Tibial nerve (tissue), 4 donors: ENCODE results near the gene TRIM62. TPM values are rescaled to one million over a fixed set of nuclear protein-coding genes. Genes with fewer than 3 reads are reported as not detected.

Experiments
- DNase-seq, 2 donors: peaks; one replicate each; pipeline ENCODE4 v3.0.0-alpha.2; 2019; ENCODE audit warnings: low spot score in 2 of 2
- H3K27ac ChIP-seq, 4 donors: fragments of 200-600 bp; sonication (generic) in 3 of 4; one replicate each; pipeline ENCODE4 v1.5.1; 2017 to 2019; ENCODE audit warnings: mild to moderate bottlenecking in 1 of 4
- H3K27me3 ChIP-seq, 2 donors: fragments of 200-600 bp; sonication (generic) in 1 of 2; one replicate each; pipeline versions ENCODE4 v1.5.1 to v1.6.0; 2017 to 2019
- H3K36me3 ChIP-seq, 3 donors: fragments of 200-600 bp; sonication (generic); one replicate each; pipeline ENCODE4 v1.5.1; 2018 to 2019
- H3K4me1 ChIP-seq, 4 donors: fragments of 200-600 bp; sonication (generic) in 3 of 4; one replicate each; pipeline ENCODE4 v1.5.1; 2017 to 2019
- H3K4me3 ChIP-seq, 4 donors: fragments of 200-600 bp; sonication (generic) in 3 of 4; one replicate each; pipeline ENCODE4 v1.5.1; 2017 to 2019; ENCODE audit warnings: mild to moderate bottlenecking in 1 of 4, moderate library complexity in 1 of 4
- H3K9me3 ChIP-seq, 4 donors: fragments of 200-600 bp; sonication (generic) in 3 of 4; one replicate each; pipeline ENCODE4 v1.5.1; 2017 to 2019
- CTCF ChIP-seq, 5 experiments: fragments of 200-600 bp in 3 of 5; fragments of 450-650 bp in 2 of 5; sonication (generic) in 3 of 5; IDR thresholded peaks; one replicate each; pipeline ENCODE4 v1.5.1; 2016 to 2019; ENCODE audit warnings: antibody characterized with exemption in 5 of 5, mild to moderate bottlenecking in 3 of 5, moderate library complexity in 2 of 5
- EP300 ChIP-seq, 2 donors: sonication (generic); formaldehyde crosslinking; IDR thresholded peaks; one replicate each; pipeline ENCODE4 v1.6.1; 2017; ENCODE audit warnings: antibody characterized with exemption in 2 of 2, mild to moderate bottlenecking in 1 of 2
- POLR2A ChIP-seq, 2 donors: fragments of 450-650 bp; IDR thresholded peaks; one replicate each; pipeline ENCODE4 v1.6.1; 2017; ENCODE audit warnings: antibody characterized with exemption in 2 of 2, mild to moderate bottlenecking in 2 of 2, moderate library complexity in 2 of 2
- WGBS, 2 donors: methylation state at CpG; one replicate each; pipeline ENCODE4 v1.1.5; 2018; 5-methylcytosine and 5-hydroxymethylcytosine counted together
- total RNA-seq, 4 donors: library from RNA; depleted of rRNA; stranded (reverse); fragments of >200 nt; gene quantifications; one replicate each; pipeline ENCODE4 v1.1.0, GENCODE V29; 2016

TRIM62 gene
- total RNA-seq, 4 donors from 2014 or later = 11.1 to 14.9 (median 12.2) TPM

GRCh38 chr1:33147997-33148314, 33.9 kb downstream of the TRIM62 start:
- Histone ChIP-seq H3K27ac (no peak overlapping the region), H3K9me3 (no peaks in the 10 kb centered on the region), H3K4me3 (no peak overlapping the region), H3K36me3 (peaks cover 0 to 38% (median 0%) of the 10 kb centered on the region in 3 donors), H3K27me3 (no peaks in the 10 kb centered on the region), H3K4me1 (peaks cover 0 to 33% (median 6%) of the 10 kb centered on the region in 4 donors)
- TF ChIP-seq POLR2A (IDR thresholded peaks at IDR 0.05) = no peak
- TF ChIP-seq CTCF (IDR thresholded peaks at IDR 0.05) = no peak
- no peak for TF ChIP-seq EP300 (IDR thresholded peaks at IDR 0.05)
- WGBS, 2 donors = 72% methylated on average over 3 of the region's 3 CpGs
- no peak for DNase-seq

GRCh38 chr1:33147275-33147996, 34.4 kb downstream of the TRIM62 start:
- no peaks in the 10 kb centered on the region for H3K9me3 ChIP-seq
- H3K4me1 ChIP-seq = peaks cover 0 to 33% (median 3%) of the 10 kb centered on the region in 4 donors
- 96% methylated on average over 30 of the region's 30 CpGs for WGBS, 2 donors
- H3K27me3 ChIP-seq = no peaks in the 10 kb centered on the region
- no peak for DNase-seq
- H3K27ac ChIP-seq = no peak overlapping the region
- TF ChIP-seq EP300 (IDR thresholded peaks at IDR 0.05) = no peak
- no peak for TF ChIP-seq CTCF (IDR thresholded peaks at IDR 0.05)
- TF ChIP-seq POLR2A (IDR thresholded peaks at IDR 0.05) = no peak
- H3K4me3 ChIP-seq = no peak overlapping the region
- H3K36me3 ChIP-seq = peaks cover 0 to 38% (median 0%) of the 10 kb centered on the region in 3 donors

- H3K27ac ChIP-seq = no peak overlapping the region
- no peaks in the 10 kb centered on the region for H3K27me3 ChIP-seq
- H3K9me3 ChIP-seq = no peaks in the 10 kb centered on the region
- H3K4me1 ChIP-seq = peaks cover 0 to 27% (median 3%) of the 10 kb centered on the region in 4 donors
- 75 to 94% methylated on average over 3 of the region's 3 CpGs for WGBS, 2 donors
- no peak overlapping the region for H3K4me3 ChIP-seq
- no peak for DNase-seq
- peaks cover 0 to 38% (median 0%) of the 10 kb centered on the region in 3 donors for H3K36me3 ChIP-seq
- TF ChIP-seq CTCF (IDR thresholded peaks at IDR 0.05) (no peak), EP300 (IDR thresholded peaks at IDR 0.05) (no peak), POLR2A (IDR thresholded peaks at IDR 0.05) (no peak)
Measured at GRCh38 chr1:33146003-33146402, 35.8 kb downstream of the TRIM62 start.

GRCh38 chr1:33143698-33144097, 38.1 kb downstream of the TRIM62 start:
- DNase-seq = no peak
- Histone ChIP-seq H3K36me3 (peaks cover 0 to 38% (median 0%) of the 10 kb centered on the region in 3 donors), H3K9me3 (no peaks in the 10 kb centered on the region), H3K4me3 (no peak overlapping the region), H3K27me3 (no peaks in the 10 kb centered on the region), H3K27ac (no peak overlapping the region), H3K4me1 (peaks cover 0 to 20% (median 3%) of the 10 kb centered on the region in 4 donors)
- WGBS, 2 donors = 55 to 73% methylated on average over 2 of the region's 2 CpGs
- TF ChIP-seq POLR2A (IDR thresholded peaks at IDR 0.05) (no peak), CTCF (IDR thresholded peaks at IDR 0.05) (no peak), EP300 (IDR thresholded peaks at IDR 0.05) (no peak)

- H3K27ac ChIP-seq = no peak overlapping the region
- TF ChIP-seq CTCF (IDR thresholded peaks at IDR 0.05) (no peak), POLR2A (IDR thresholded peaks at IDR 0.05) (no peak), EP300 (IDR thresholded peaks at IDR 0.05) (no peak)
- H3K4me1 ChIP-seq = peaks cover 0 to 20% (median 3%) of the 10 kb centered on the region in 4 donors
Measured at GRCh38 chr1:33143176-33143575, 38.7 kb downstream of the TRIM62 start.

More at GRCh38 chr1:33143176-33143575, 38.7 kb downstream of the TRIM62 start:
- peaks cover 0 to 38% (median 0%) of the 10 kb centered on the region in 3 donors for H3K36me3 ChIP-seq
- no peaks in the 10 kb centered on the region for H3K9me3 ChIP-seq
- no peaks in the 10 kb centered on the region for H3K27me3 ChIP-seq
- no peak for DNase-seq
- no peak overlapping the region for H3K4me3 ChIP-seq
- WGBS, 2 donors = 33 to 39% methylated on average over 4 of the region's 4 CpGs
